ENCODE measurements around the gene BAIAP3.

The BAIAP3 gene

DNA sequence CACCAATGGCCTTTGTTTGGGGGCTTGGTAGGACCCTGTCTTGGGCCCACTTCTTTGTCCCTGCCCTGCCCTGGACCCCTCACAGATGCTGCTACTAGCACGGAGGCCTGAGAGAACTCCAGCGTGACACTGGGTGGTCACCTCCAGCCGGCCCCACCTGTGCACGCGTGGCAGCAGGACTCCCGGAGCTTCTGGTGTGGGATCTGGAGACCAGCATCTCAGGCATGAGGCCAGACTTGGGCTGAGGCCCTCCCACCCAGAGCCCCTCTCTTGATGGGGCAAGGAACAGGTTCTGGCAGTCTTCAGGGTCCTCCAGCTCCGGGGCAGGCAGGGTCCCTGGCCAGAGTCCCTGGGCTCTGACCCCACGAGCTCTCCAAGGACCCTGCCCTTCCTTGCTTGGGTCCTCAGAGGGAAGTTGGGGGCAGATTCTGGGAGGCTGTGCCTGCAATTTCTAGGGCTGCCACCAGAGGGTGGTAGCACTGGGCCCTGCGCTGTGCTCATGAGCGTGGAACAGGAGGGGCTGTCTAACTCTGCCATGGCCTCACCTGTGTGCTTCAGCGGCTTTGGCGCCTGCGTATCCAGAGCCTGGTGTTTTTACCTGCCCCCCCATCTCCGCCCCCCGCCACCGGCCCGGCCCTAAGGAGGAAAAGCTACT lies 3.1 kb upstream of the BAIAP3 start:
- TF ChIP-seq EZH2phosphoT487 (IDR thresholded peaks at IDR 0.05; ENCODE audit: borderline replicate concordance, low read length): no peak
- TF ChIP-seq, protein P1, sequence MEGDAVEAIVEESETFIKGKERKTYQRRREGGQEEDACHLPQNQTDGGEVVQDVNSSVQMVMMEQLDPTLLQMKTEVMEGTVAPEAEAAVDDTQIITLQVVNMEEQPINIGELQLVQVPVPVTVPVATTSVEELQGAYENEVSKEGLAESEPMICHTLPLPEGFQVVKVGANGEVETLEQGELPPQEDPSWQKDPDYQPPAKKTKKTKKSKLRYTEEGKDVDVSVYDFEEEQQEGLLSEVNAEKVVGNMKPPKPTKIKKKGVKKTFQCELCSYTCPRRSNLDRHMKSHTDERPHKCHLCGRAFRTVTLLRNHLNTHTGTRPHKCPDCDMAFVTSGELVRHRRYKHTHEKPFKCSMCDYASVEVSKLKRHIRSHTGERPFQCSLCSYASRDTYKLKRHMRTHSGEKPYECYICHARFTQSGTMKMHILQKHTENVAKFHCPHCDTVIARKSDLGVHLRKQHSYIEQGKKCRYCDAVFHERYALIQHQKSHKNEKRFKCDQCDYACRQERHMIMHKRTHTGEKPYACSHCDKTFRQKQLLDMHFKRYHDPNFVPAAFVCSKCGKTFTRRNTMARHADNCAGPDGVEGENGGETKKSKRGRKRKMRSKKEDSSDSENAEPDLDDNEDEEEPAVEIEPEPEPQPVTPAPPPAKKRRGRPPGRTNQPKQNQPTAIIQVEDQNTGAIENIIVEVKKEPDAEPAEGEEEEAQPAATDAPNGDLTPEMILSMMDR (IDR thresholded peaks at IDR 0.05; ENCODE audit: low read depth, low read length, poor library complexity, severe bottlenecking): peak; percentile 77
- Histone ChIP-seq H3K36me3 (ENCODE audit: control insufficient read depth, low read length) (no peaks in the 10 kb centered on the region), H3K4me2 (ENCODE audit: low read length) (no peak overlapping the region), H3K79me2 (ENCODE audit: control insufficient read depth, low read length) (no peaks in the 10 kb centered on the region), H4K20me1 (ENCODE audit: control insufficient read depth, insufficient read depth, low read depth, low read length) (no peaks in the 10 kb centered on the region), H3K4me3 (ENCODE audit: low read length) (no peak overlapping the region), H3K9me2 (replicated peaks; ENCODE audit: control insufficient read depth, low read length) (no peaks in the 10 kb centered on the region), H3K27ac (ENCODE audit: low read depth, low read length) (no peak overlapping the region), H3K4me1 (ENCODE audit: control insufficient read depth, low read length) (peaks cover 14% of the 10 kb centered on the region), H3K27me3 (ENCODE audit: control insufficient read depth, low read length) (peaks cover 25% of the 10 kb centered on the region), H3K9me3 (ENCODE audit: control insufficient read depth, insufficient read depth, low read length) (peaks cover 7% of the 10 kb centered on the region; the same call in 1 of the 2 replicates), H3F3A (ENCODE audit: control insufficient read depth, insufficient read depth) (peaks cover 4% of the 10 kb centered on the region)

DNA sequence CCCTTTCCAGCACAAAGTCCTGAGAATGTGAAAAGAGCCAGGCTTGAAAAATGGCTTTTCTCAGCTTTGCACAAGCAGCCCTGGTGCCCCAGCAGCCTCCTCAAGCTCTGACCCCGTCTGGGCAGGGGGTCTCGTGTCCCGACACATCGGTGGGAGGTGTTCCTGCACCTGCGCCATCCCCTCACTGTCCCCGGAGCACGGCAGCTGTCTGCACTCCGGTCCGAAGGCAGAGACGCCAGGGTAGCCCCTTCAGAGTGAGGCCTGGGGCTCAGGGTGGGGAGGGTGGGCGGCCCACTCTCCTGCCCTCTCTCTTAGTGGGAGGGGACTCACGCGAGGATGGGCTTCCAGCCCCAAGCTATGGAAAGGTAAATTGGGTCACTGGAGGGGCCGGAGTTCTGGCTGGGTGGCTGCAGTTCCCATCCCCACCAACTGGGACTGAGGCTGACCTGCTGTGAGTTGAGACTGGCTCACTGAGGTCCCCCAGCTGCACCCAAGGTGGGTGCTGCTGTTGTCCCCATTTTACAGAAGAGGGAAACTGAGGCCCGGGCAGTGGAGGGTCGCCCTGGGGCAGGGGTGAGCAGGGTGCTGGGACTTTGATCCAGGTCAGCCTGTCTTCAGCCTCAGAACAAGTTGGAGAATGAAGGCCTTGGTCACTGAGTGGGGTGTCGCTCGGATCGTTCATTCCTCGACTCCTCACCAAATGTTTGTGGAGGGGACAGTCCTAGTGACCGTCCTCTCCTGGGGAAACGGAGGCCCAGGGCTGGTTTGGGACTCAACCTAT lies 2.3 kb upstream of the BAIAP3 start:
- H3F3A ChIP-seq (ENCODE audit: control insufficient read depth, insufficient read depth): peaks cover 4% of the 10 kb centered on the region
- no peaks in the 10 kb centered on the region for H3K79me2 ChIP-seq (ENCODE audit: control insufficient read depth, low read length)
- TF ChIP-seq, protein P1 (IDR thresholded peaks at IDR 0.05; ENCODE audit: low read depth, low read length, poor library complexity, severe bottlenecking): no peak
- no peak for TF ChIP-seq EZH2phosphoT487 (IDR thresholded peaks at IDR 0.05; ENCODE audit: borderline replicate concordance, low read length)
- H3K9me3 ChIP-seq (ENCODE audit: control insufficient read depth, insufficient read depth, low read length): peaks cover 7% of the 10 kb centered on the region; the same call in 1 of the 2 replicates
- H4K20me1 ChIP-seq (ENCODE audit: control insufficient read depth, insufficient read depth, low read depth, low read length): no peaks in the 10 kb centered on the region
- no peaks in the 10 kb centered on the region for H3K36me3 ChIP-seq (ENCODE audit: control insufficient read depth, low read length)
- peaks cover 32% of the 10 kb centered on the region for H3K27me3 ChIP-seq (ENCODE audit: control insufficient read depth, low read length)
- no peaks in the 10 kb centered on the region for H3K9me2 ChIP-seq (replicated peaks; ENCODE audit: control insufficient read depth, low read length)
- H3K27ac ChIP-seq (ENCODE audit: low read depth, low read length): no peak overlapping the region
- peak overlapping the region; percentile 67 for H3K4me2 ChIP-seq (ENCODE audit: low read length)
- H3K4me1 ChIP-seq (ENCODE audit: control insufficient read depth, low read length): peaks cover 19% of the 10 kb centered on the region
- H3K4me3 ChIP-seq (ENCODE audit: low read length): peak overlapping the region; percentile 47

DNA sequence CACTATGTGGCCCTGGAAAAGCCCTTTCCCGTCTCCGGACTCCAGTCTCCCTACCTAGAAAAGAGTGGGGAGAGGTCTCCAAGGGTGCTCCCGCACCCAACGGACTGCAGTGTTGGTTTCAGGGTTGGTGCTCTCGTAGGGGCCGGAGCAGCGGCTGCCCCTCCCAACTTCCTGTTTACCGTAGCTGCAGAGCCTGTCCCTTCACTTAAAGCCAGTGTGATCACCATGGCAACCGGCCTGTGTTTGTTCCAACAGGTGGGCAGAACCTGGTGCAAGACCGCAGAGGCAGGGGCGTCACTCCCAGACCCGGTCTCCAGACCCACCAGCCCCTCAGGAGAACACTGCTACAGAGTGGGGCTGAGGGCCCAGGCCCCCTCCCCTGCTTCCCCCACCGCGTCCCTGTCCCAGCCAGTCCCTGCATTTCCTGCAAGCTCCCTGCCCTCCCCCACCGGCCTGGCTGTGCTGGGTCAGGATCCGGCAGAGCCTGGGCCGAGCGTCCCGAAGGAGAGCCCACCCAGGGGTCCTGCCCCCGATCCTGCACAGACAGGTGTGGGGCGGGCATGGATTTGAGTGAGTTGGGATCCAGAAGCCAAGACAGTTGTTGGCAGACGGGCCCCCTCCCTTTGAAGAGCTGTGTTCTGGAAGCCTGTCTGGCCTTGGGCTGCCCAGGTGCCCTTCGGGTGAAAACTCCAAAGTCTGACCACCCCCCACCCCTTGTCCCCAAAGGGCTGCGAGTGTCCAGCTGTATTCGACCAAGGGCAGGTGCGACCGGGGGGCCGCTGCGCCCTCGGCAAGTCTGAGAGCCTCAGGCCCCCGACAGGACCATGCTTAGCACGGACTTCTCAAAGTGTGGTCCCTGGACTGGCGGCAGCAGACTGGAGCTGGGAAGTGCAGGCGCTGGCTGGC lies 1.5 kb upstream of the BAIAP3 start:
- H3K9me3 ChIP-seq (ENCODE audit: control insufficient read depth, insufficient read depth, low read length): peaks cover 7% of the 10 kb centered on the region; the same call in 1 of the 2 replicates
- TF ChIP-seq, protein P1 (IDR thresholded peaks at IDR 0.05; ENCODE audit: low read depth, low read length, poor library complexity, severe bottlenecking): no peak
- TF ChIP-seq EZH2phosphoT487 (IDR thresholded peaks at IDR 0.05; ENCODE audit: borderline replicate concordance, low read length): no peak
- H3K79me2 ChIP-seq (ENCODE audit: control insufficient read depth, low read length): no peaks in the 10 kb centered on the region
- H3K4me2 ChIP-seq (ENCODE audit: low read length): peak overlapping the region; percentile 67
- H3K27me3 ChIP-seq (ENCODE audit: control insufficient read depth, low read length): peaks cover 33% of the 10 kb centered on the region
- H3K4me3 ChIP-seq (ENCODE audit: low read length): peak overlapping the region; percentile 47
- H3K9me2 ChIP-seq (replicated peaks; ENCODE audit: control insufficient read depth, low read length): no peaks in the 10 kb centered on the region
- H3F3A ChIP-seq (ENCODE audit: control insufficient read depth, insufficient read depth): no peaks in the 10 kb centered on the region
- no peaks in the 10 kb centered on the region for H3K36me3 ChIP-seq (ENCODE audit: control insufficient read depth, low read length)
- no peak overlapping the region for H3K27ac ChIP-seq (ENCODE audit: low read depth, low read length)
- peaks cover 19% of the 10 kb centered on the region for H3K4me1 ChIP-seq (ENCODE audit: control insufficient read depth, low read length)
- H4K20me1 ChIP-seq (ENCODE audit: control insufficient read depth, insufficient read depth, low read depth, low read length): no peaks in the 10 kb centered on the region

Data from DOHH2 (cell line).